Thyroid gland (tissue), 4 donors: ENCODE measurements around the gene TBX6.

Source experiments
- POLR2A ChIP-seq, 2 donors: fragments of 450-650 bp; IDR thresholded peaks; one replicate each; pipeline ENCODE4 v1.6.1; 2017; ENCODE audit warnings: antibody characterized with exemption in 2 of 2, mild to moderate bottlenecking in 2 of 2, moderate library complexity in 1 of 2
- TF ChIP-seq, protein P1 (sequence below), 6 experiments: fragments of 200-600 bp in 3 of 6; fragments of 450-650 bp in 3 of 6; sonication (generic) in 3 of 6; IDR thresholded peaks; one replicate each; pipeline ENCODE4 v1.5.1; 2016 to 2019; ENCODE audit warnings: antibody characterized with exemption in 6 of 6, mild to moderate bottlenecking in 2 of 6, inconsistent platforms in 1 of 6, moderate library complexity in 1 of 6

DNA sequence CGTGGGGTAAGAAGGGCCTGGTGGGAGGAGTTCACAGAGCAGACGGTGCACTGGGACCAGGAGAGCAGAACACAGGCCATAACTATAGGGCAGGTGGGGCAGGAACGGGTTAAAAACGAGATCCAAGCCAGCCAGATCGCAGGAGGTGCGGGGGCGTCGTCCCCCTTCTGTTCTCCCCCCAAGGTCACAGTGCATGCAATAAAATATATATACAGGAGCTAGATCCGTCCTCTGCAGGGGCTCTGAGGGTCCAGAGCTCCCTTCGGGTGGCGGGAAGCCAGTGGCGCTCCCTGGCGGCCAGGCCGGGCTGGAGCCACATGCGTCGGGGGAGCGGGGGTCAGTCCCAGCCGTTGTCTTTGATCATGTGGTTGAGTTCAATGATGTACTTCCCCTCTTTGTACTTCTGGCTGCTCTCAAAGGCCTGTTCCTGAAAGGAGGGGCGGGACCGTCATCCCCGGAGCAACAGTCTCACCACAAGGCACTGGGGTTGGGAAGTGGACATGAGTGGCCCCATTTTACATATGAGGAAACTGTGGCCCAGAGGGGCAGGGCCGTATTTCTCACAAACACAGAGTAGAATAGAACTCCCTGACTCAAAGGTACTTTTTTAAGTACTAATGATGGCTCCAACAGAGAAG lies 768 bp upstream of the TBX6 start:
- TF ChIP-seq, protein P1, sequence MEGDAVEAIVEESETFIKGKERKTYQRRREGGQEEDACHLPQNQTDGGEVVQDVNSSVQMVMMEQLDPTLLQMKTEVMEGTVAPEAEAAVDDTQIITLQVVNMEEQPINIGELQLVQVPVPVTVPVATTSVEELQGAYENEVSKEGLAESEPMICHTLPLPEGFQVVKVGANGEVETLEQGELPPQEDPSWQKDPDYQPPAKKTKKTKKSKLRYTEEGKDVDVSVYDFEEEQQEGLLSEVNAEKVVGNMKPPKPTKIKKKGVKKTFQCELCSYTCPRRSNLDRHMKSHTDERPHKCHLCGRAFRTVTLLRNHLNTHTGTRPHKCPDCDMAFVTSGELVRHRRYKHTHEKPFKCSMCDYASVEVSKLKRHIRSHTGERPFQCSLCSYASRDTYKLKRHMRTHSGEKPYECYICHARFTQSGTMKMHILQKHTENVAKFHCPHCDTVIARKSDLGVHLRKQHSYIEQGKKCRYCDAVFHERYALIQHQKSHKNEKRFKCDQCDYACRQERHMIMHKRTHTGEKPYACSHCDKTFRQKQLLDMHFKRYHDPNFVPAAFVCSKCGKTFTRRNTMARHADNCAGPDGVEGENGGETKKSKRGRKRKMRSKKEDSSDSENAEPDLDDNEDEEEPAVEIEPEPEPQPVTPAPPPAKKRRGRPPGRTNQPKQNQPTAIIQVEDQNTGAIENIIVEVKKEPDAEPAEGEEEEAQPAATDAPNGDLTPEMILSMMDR (IDR thresholded peaks at IDR 0.05): peak in 3 of 6 experiments; percentile 7 to 44 (median 32)
- no peak for TF ChIP-seq POLR2A (IDR thresholded peaks at IDR 0.05)
